IPS-20b (cell line): ENCODE measurements around the gene HEPACAM.

Experiments used
- H3K27ac ChIP-seq: one replicate; pipeline ENCODE4 v1.5.1; 2013; ENCODE audit warnings: low read length
- H3K27me3 ChIP-seq: 2 replicates; pipeline ENCODE4 v1.6.1; 2013; ENCODE audit warnings: mild to moderate bottlenecking, low read length, inconsistent platforms; ENCODE audit not compliant: insufficient read depth
- H3K36me3 ChIP-seq: 2 replicates; pipeline ENCODE4 v1.6.1; 2013; ENCODE audit warnings: low read depth, mild to moderate bottlenecking, inconsistent platforms, low read length, moderate library complexity; ENCODE audit not compliant: insufficient read depth
- H3K4me1 ChIP-seq: 2 replicates; pipeline ENCODE4 v1.6.1; 2013; ENCODE audit warnings: mild to moderate bottlenecking, control low read depth, inconsistent platforms, low read length, moderate library complexity; ENCODE audit not compliant: insufficient read depth
- H3K4me3 ChIP-seq: 2 replicates; pipeline ENCODE4 v1.5.1; 2013; ENCODE audit warnings: mild to moderate bottlenecking, low read length, inconsistent platforms
- H3K9ac ChIP-seq: 2 replicates; pipeline ENCODE4 v1.6.1; 2013; ENCODE audit warnings: low read depth, mild to moderate bottlenecking, inconsistent platforms, low read length, moderate library complexity
- H3K9me3 ChIP-seq: 2 replicates; pipeline ENCODE4 v1.6.1; 2013; ENCODE audit warnings: mild to moderate bottlenecking, low read depth, low read length, inconsistent platforms; ENCODE audit not compliant: insufficient read depth

The HEPACAM gene

DNA sequence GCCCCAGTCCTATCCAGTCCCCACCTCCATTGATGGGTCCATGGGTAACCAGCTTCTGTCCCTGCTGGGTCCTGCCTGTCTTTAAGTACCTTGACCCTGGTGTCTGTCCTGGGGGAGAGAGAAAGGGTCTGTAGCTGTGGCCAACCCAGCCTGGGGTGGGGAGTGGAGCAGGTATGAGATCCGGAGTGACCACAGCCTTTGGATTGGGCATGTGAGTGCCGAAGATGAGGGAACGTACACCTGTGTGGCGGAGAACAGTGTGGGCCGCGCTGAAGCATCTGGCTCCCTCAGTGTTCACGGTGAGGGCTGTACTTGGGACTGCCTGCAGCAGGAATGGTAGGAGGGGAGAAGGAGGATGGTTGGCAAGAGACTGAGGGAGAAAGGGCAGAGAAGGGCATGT is 65.4 kb downstream of the HEPACAM start:
- Histone ChIP-seq H3K4me3 (no peak overlapping the region), H3K27me3 (peaks cover 100% of the 10 kb centered on the region)

GRCh38 chr11:124869856-124870387 is 65.9 kb downstream of the HEPACAM start:
- Histone ChIP-seq H3K4me3 (no peak overlapping the region), H3K27me3 (peaks cover 100% of the 10 kb centered on the region), H3K9ac (no peak overlapping the region), H3K9me3 (peaks cover 3% of the 10 kb centered on the region), H3K27ac (no peak overlapping the region), H3K36me3 (no peaks in the 10 kb centered on the region), H3K4me1 (peaks cover 3% of the 10 kb centered on the region; the same call in 1 of the 2 replicates)

More for the DNA sequence above, 65.4 kb downstream of the HEPACAM start:
- Histone ChIP-seq H3K36me3 (no peaks in the 10 kb centered on the region), H3K9ac (no peak overlapping the region), H3K27ac (no peak overlapping the region), H3K4me1 (peaks cover 2% of the 10 kb centered on the region; the same call in 1 of the 2 replicates), H3K9me3 (peaks cover 3% of the 10 kb centered on the region)

DNA sequence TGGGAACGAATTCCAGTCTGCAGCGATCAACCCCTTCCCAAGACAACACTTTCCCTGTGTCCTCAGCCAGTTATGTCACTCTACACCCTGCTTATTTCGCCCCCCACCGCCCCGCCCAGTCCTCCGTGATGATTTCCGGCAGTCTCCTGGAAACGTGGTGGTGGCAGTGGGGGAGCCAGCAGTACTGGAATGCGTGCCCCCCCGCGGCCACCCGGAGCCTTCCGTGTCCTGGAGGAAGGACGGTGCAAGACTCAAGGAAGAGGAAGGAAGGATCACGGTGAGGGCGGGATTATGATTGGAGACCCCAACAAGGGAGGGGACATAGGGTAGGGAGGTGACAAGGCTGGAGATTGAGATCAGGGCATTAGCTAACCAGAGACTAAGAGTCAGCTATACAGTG is 66.5 kb downstream of the HEPACAM start:
- no peak overlapping the region for H3K27ac ChIP-seq
- H3K9ac ChIP-seq, result no peak overlapping the region
- H3K9me3 ChIP-seq, result peaks cover 3% of the 10 kb centered on the region
- H3K4me1 ChIP-seq, result peaks cover 5% of the 10 kb centered on the region; the same call in 1 of the 2 replicates
- no peaks in the 10 kb centered on the region for H3K36me3 ChIP-seq
- no peak overlapping the region for H3K4me3 ChIP-seq
- H3K27me3 ChIP-seq, result peaks cover 100% of the 10 kb centered on the region
